NK-92 (cell line): ENCODE data around the gene LCMT1.
"Not testable (repeated sequence)": the region's sequence is repeated elsewhere in the genome, so short reads cannot be mapped to it uniquely, and the experiment has no call there.

ENCODE experiments used
- DNase-seq: peaks from one replicate; lab custom pipeline; 2025; ENCODE audit not compliant: unreplicated experiment; lab: John Stamatoyannopoulos, UW

Gene LCMT1

DNA sequence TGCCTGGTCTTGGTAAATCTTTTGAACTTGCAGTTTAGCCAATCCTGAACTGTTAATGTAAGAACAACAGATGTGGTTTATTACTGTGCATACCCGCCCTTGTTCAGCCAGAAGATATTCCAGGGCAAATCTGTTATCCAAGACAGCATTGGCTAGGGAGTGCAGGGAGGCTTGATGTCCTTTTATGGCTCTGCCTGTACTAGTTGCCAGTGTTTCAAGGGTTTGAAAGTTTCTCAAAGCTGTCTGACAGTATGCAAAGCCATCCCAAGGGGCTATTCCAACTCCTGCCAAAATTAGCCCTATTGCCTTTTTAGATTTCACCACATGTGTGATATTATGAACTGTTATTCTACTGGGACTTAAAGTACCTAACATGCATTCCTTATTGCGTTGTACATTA lies 30.1 kb downstream of the LCMT1 start:
- no peak for DNase-seq

- no peak for DNase-seq
Measured at GRCh38 chr16:25143928-25144327, 32.4 kb downstream of the LCMT1 start.

GRCh38 chr16:25148568-25149215 lies 37.1 kb downstream of the LCMT1 start:
- DNase-seq, result no peak

DNA sequence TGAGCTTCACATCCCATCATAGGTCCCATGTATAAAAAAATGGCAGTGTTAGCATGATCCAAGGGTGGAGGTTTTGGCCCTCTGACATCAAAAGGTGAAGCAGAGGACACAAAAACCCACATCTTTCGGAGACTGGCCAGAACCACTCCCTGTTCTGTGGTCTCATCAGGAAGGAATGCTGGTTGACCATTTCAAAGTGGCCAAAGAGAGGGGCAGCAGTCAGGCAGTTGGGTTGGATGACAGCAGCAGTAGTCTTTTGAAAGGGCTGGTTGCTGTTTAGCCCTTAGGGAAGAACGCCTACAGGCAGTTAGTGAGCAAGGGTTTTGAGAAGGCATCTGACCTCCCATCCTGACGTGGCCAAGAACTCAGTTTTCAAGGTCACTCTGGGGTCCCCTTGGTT lies 40.5 kb downstream of the LCMT1 start:
- DNase-seq, result no peak

DNA sequence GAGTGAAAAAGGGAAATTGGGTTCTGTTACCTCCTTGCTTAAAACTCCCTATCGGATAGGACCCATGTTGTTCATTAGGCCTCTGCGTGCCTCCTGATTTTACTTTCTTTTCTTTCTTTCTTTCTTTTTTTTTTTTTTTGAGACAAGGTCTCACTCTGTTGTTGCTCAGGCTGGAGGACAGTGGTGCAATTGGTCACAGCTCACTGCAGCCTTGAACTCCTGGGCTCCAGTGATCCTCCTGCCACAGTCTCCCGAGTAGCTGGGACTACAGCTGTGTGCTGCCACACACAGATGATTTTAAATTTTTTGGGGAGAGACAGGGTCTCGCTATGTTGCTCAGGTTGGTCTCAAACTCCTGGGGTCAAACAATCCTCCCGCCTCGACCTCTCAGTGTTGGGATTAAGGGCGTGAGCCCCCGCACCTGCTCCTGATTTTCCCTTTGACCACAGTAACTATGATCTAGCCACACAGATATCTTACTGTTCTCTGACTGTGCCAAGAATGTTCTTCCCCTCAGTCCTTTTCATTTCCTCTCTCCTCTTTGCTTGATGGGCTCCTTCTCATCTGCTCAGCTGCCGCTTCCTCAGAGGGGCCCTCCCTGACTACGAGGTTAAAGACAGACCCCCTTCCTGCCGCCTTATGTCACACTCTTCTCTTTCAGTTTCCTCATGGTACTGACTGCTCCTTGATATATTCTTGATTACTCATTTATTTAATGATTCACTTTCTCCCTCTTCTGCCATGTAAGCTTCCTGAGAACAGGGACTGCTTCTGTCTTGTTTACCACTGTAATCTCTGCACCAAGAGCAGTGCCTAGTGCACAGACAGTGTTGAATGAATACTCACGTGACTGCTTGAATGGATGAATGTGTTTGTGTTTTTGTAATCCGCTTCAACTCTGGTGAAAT lies 44.3 kb downstream of the LCMT1 start:
- no peak for DNase-seq

DNA sequence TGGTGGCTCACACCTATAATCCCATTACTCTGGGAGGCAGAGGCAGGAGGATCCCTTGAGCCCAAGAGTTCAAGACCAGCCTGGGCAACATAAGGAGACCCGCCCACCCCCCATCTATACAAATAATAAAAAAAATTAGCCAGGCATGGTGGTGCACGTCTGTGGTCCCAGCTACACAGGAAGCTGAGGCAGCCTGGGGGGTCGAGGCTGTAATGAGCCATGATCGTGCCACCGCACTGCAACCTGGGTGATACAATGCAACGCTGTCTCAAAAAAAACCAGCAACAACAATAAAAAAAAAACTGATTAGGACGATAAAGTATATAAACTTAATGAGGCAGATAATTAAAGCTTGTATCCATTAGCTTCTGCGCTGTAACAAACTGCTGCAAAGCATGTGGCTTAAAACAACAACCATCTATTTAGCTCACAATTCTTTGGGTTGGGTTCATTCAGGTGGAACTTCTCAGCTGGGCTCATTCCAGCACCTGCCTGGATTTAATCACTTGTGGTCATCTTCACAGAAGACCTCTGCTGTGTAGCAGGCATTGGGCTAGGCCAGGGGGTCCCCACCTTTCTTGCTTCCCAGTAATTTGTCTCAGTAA lies 45.8 kb downstream of the LCMT1 start:
- no peak for DNase-seq

DNA sequence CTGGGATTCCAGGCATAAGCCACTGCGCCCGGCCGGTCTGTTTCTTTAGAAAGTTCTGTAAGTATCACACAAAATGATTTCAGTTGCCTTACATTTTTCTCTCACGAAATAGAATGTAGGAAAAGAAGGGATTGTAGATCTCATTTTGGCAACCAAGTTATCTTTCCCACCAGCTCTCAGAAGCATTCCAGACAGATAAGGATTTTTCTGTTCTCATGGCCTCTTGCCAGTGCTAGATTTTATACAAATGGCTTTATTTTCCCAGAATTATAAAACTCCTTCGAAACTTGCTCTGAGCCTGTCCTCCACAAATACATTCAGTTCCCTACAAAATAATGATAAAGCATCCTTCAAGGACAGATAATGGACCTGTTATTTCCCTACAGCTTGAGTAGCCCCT lies 46.9 kb downstream of the LCMT1 start:
- no peak for DNase-seq

GRCh38 chr16:25161753-25162367 lies 50.3 kb downstream of the LCMT1 start:
- no peak for DNase-seq

- no peak for DNase-seq
Measured at GRCh38 chr16:25163683-25164082, 52.1 kb downstream of the LCMT1 start.

DNA sequence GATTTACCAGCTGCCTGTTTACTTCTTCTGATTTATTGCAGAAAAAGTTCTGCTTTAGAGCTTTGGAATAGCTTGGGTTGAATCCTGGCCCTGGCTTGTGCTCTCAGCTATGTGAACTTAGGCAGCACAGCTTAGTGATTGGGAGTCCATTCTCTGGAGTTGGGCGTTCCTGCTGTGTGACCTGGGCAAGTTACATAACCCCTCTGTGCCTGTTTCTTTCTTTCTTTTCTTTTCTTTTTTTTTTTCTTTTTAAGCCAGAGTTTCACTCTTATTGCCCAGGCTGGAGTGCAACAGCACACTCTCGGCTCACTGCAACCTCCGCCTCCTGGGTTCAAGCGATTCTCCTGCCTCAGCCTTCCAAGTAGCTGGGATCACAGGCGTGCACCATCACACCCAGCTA lies 53.7 kb downstream of the LCMT1 start:
- DNase-seq, result no peak

DNA sequence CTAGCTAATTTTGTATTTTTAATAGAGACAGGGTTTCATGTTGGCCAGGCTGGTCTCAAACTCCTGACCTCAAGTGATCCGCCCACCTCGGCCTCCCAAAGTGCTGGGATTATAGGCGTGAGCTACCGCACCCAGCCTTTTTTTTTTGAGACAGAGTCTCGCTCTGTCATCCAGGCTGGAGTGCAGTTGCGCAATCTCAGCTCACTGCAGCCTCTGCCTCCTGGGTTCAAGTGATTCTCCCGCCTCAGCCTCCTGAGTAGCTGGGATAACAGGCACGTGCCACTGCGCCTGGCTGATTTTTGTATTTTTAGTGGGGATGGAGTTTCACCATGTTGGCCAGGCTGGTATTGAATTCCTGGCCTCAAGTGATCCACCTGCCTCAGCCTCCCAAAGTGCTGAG lies 56.4 kb downstream of the LCMT1 start:
- not testable (repeated sequence) for DNase-seq

DNA sequence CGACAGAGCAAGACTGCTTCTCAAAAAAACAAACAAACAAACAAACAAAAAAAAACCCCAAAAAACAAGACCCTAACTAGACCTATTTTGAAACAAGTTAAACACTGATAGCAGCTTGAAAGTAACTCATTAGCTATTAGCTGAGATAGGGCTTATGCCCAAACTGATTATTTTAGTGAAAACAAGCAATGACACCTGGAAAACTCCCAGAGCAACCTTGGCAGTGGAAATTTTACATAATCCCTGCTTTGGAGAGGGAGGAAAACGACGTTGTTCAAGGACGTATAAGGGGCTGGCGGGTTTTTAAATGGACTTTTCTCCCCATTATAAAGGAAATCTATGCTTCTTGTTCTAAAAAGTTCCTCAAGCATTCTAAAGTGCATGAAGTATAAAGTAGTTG lies 59.8 kb downstream of the LCMT1 start:
- DNase-seq, result no peak

DNA sequence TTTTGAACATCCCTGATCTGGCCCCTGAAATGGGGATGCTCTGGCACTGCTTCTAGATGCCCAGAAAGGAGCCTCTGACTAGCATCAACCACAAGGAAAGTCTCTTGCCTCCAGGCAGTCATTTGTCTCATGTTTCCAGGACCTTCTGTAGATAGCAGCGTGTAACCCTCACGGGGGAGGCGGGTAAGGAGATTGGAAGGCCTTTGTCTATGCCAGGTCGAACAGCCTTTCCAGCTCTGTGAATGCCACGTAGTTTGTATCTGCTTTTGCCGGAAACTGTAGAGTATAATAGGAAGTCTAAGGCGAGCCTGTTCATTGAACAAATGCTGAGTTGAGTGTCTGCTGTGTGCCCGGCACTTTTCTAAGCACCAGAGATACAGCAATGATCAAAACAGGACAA lies 61.3 kb downstream of the LCMT1 start:
- no peak for DNase-seq

DNA sequence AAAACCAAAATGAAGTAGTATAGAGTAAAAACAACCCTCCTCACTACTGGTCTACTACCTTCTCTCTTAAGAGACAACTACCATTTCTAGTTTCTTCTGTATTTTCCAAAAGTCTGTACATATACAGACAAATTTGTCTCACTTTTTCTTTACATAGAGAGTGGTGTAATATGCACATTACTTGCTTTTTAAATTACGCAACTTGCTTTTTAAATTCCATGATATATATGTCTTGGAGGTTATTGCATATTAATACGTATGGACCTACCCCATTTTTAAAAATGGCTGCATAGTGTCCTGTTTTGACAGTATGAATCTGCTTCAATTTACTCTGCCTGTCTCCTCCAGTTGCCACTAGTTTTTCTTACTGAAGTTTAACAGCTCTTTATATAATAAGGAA lies 62.7 kb downstream of the LCMT1 start:
- DNase-seq, result no peak

- DNase-seq, result no peak
Measured at GRCh38 chr16:25176136-25176535, 64.6 kb downstream of the LCMT1 start.

- DNase-seq, result no peak
Measured at GRCh38 chr16:25177512-25177830, 65.9 kb downstream of the LCMT1 start.

DNA sequence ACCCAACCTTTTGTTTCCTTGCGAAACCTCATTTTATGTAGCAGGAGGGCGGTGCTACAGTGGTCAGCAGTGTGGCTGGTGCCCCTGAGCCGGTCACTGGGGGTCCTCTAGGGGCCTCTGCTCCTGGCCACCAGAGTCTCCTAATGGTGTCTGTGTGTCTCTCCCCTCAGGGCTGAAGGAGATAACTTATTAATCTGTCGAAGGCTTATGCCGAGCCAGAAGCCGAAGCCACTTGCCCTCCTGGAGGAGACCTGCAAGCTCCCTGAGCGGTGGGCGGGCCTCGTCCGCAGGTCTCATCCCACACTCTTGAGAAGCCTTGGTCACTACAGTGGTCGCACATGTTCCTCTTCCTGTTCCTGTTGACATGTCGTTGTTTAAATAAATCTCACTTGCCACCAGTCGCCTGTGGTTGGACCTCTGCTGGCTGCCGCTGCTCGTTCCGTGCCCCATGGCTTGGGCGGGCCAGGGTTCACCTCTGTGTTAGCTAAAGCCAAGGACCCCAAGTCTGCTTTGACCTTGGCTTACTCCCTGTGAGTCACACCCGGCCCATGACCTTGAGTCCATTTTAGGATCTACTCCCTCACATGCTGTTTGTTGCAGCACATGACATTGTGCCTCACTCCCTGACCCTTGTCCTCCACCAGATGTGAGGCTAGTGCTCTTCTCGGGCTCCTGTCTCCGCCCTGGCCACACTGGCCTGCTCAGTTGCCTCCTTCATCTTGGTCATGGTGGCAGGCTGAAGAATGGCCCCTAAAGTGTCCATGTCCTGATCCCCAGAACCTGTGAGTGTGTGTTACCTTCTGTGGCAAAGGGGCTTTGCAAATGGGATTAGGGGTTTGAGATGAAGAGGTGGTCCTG lies 66.5 kb downstream of the LCMT1 start:
- DNase-seq, result no peak

- not testable (repeated sequence) for DNase-seq
Measured at GRCh38 chr16:25181236-25181635, 69.7 kb downstream of the LCMT1 start.

GRCh38 chr16:25184771-25185170 lies 73.2 kb downstream of the LCMT1 start:
- no peak for DNase-seq

GRCh38 chr16:25187491-25187795 lies 75.9 kb downstream of the LCMT1 start:
- DNase-seq, result no peak

DNA sequence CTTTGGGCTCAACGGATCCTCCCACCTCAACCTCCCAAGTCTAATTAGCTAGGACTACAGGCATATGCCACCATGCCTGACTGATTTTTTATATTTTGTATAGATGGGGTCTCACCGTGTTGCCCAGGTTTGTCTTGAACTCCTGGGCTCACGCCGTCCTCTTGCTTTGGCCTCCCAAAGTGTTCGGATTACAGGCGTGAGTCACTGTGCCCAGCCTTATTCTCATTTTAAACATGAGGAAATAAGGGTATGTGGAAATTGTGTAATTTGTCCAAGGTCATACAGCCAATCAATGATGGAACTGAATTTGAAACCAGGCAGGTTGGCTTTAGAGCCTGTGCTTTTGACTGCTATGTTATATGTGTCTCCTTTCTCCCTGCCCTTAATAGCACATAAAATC lies 77.8 kb downstream of the LCMT1 start:
- DNase-seq, result no peak
